Measurements from ENCODE around the gene RFC4. TPM values are rescaled to one million over a fixed set of nuclear protein-coding genes. Genes with fewer than 3 reads are reported as not detected.

The RFC4 gene
- total and polyA plus RNA-seq, 2 of the 4 experiments (the other 2 are of a cell fraction): 19.5 to 27.9 TPM

- Histone ChIP-seq H3K18ac (ENCODE audit: low read depth, low read length) (no peak overlapping the region), H3K9me3 (ENCODE audit: control insufficient read depth, insufficient read depth, low read length) (no peaks in the 10 kb centered on the region), H2AK5ac (ENCODE audit: low read depth, low read length) (no peak overlapping the region), H4K8ac (ENCODE audit: low read depth in 2 of 2, low read length in 2 of 2) (no peak overlapping the region), H3K27ac (ENCODE audit: insufficient read depth, low read length) (no peak overlapping the region), H4K91ac (ENCODE audit: insufficient read depth, low read depth, low read length) (no peak overlapping the region), H2BK120ac (ENCODE audit: low read depth, low read length) (no peak overlapping the region), H3K4ac (ENCODE audit: low read depth, low read length) (no peak overlapping the region), H3K79me1 (ENCODE audit: low read depth in 1 of 2, low read length in 2 of 2) (no peaks in the 10 kb centered on the region), H2AK9ac (replicated peaks; ENCODE audit: low read depth, low read length, poor library complexity) (no peak overlapping the region), H3K14ac (replicated peaks; ENCODE audit: low read depth, low read length) (no peak overlapping the region), H3K27me3 (ENCODE audit: control insufficient read depth, insufficient read depth, low read length) (no peaks in the 10 kb centered on the region; the same call in 1 of the 2 replicates), H4K5ac (ENCODE audit: low read depth, low read length) (no peak overlapping the region), H2BK15ac (ENCODE audit: low read depth, low read length) (no peak overlapping the region), H4K20me1 (ENCODE audit: insufficient read depth, low read length) (no peaks in the 10 kb centered on the region), H3K56ac (ENCODE audit: extremely low read depth, insufficient read depth, low read length) (no peak overlapping the region), H3K36me3 (ENCODE audit: control insufficient read depth, insufficient read depth, low read length) (no peaks in the 10 kb centered on the region), H3K4me3 (ENCODE audit: insufficient read depth, low read depth, low read length) (no peak overlapping the region), H3K23ac (ENCODE audit: low read depth, low read length) (no peak overlapping the region), H2AFZ (replicated peaks; ENCODE audit: low read length, poor library complexity) (no peak overlapping the region), H2BK5ac (ENCODE audit: low read depth, low read length, poor library complexity, severe bottlenecking) (no peak overlapping the region), H3K9me1 (ENCODE audit: insufficient read depth, low read length) (no peaks in the 10 kb centered on the region), H2BK20ac (ENCODE audit: low read depth, low read length) (no peak overlapping the region), H3K9ac (ENCODE audit: low read depth, low read length) (no peak overlapping the region), H3K4me2 (ENCODE audit: low read depth, low read length) (0 out of 2 replicates have a peak overlapping the region, but pooled peaks have one; percentile 46), H3K4me1 (ENCODE audit: control insufficient read depth, insufficient read depth, low read length) (peaks cover 3% of the 10 kb centered on the region; the same call in 1 of the 2 replicates)
- peak; percentile 23 for DNase-seq
- ChIA-PET CTCF (no interaction called here), POLR2A (ENCODE audit: unreplicated experiment) (no interaction called here)
- WGBS, 2 experiments (ENCODE audit: extremely low coverage in 2 of 2, insufficient read length in 1 of 2): no CpG with 5 or more reads among the region's 7 CpGs
- TF ChIP-seq CEBPB (IDR thresholded peaks at IDR 0.05; ENCODE audit: low read depth, low read length): peak; percentile 63; the same call in 1 of the 2 replicates
- TF ChIP-seq RAD21 (IDR thresholded peaks at IDR 0.05; ENCODE audit: low read length): no peak
- in situ Hi-C loops (cut with MboI; ENCODE audit: low sequenced_read_pairs): no loop called here
- intact Hi-C loops (cut with micrococcal nuclease): loop anchor here (5.0 kb wide), 1 partner anchor 1690 kb away; no protein-coding TSS in a partner anchor
- dilution Hi-C loops (cut with HindIII; ENCODE audit: low sequenced_read_pairs, unreplicated experiment): no loop called here
- BruUV-seq (replicated peaks): no TSS peak
- ATAC-seq (ENCODE audit: low read depth): peak; percentile 65
Measured at GRCh38 chr3:186742618-186743380, 63.5 kb downstream of the RFC4 start.

Small RNA genes lying within 50 kb of the gene (microRNA-seq; reads per million reads assigned to microRNA genes)
- gene MIR1248 (ENCODE audit: unreplicated experiment): 12.8 reads per million, percentile 25 among the genes with 10 or more reads in this experiment
- not detected for gene RF00092 (ENCODE audit: insufficient read depth, insufficient read length)
- not detected for gene RNU6-1105P (ENCODE audit: insufficient read depth, insufficient read length)
- gene SNORA4 (ENCODE audit: insufficient read depth, insufficient read length): not detected
- gene SNORA63 (ENCODE audit: insufficient read depth, insufficient read length): not detected
- not detected for gene SNORA81 (ENCODE audit: insufficient read depth, insufficient read length)
- gene SNORD2 (ENCODE audit: insufficient read depth, insufficient read length): not detected

Small RNA genes lying within 50 kb of the gene (small RNA-seq; reads per million reads assigned to genes)
- gene RF00092 (0 reads per million in 5 experiments), gene RNU6-1105P (0 reads per million in 5 experiments), gene SNORA4 (0 reads per million in 5 experiments), gene SNORA63 (0 reads per million in 5 experiments), gene SNORA81 (0 reads per million in 5 experiments), gene SNORD2 (0 reads per million in 5 experiments)

Other genes starting within 250 kb of the RFC4 start
- gene TBCCD1, start 239.1 kb downstream of the RFC4 start, total RNA-seq (2012; rRNA removed): 17.8 and 19.7 TPM in 2 replicates
- gene TBCCD1, start 239.1 kb downstream of the RFC4 start, polyA plus RNA-seq (2012; rRNA removed): 6.5 and 7.9 TPM in 2 replicates
- gene DNAJB11, start 235.8 kb downstream of the RFC4 start, total RNA-seq (2012; rRNA removed): 27.4 and 62.8 TPM in 2 replicates
- gene DNAJB11, start 235.8 kb downstream of the RFC4 start, polyA plus RNA-seq (2012; rRNA removed): 42.4 and 48.6 TPM in 2 replicates
- not detected in 2 replicates for gene AHSG, start 193.4 kb downstream of the RFC4 start, total RNA-seq (2012; rRNA removed)
- not detected in 2 replicates for gene AHSG, start 193.4 kb downstream of the RFC4 start, polyA plus RNA-seq (2012; rRNA removed)
- not detected in 2 replicates for gene FETUB, start 166.1 kb downstream of the RFC4 start, total RNA-seq (2012; rRNA removed)
- not detected in 2 replicates for gene FETUB, start 166.1 kb downstream of the RFC4 start, polyA plus RNA-seq (2012; rRNA removed)
- gene HRG, start 140.5 kb downstream of the RFC4 start, total RNA-seq (2012; rRNA removed): not detected in 2 replicates
- not detected in 2 replicates for gene HRG, start 140.5 kb downstream of the RFC4 start, polyA plus RNA-seq (2012; rRNA removed)
- not detected in 2 replicates for gene KNG1, start 89.1 kb downstream of the RFC4 start, total RNA-seq (2012; rRNA removed)
- gene KNG1, start 89.1 kb downstream of the RFC4 start, polyA plus RNA-seq (2012; rRNA removed): not detected in 2 replicates
- gene EIF4A2, start 22.9 kb downstream of the RFC4 start, total RNA-seq (2012; rRNA removed): 310 and 449 TPM in 2 replicates
- 259 and 320 TPM in 2 replicates for gene EIF4A2, start 22.9 kb downstream of the RFC4 start, polyA plus RNA-seq (2012; rRNA removed)
- gene ADIPOQ, start 36.2 kb upstream of the RFC4 start, total RNA-seq (2012; rRNA removed): not detected in 2 replicates
- not detected in 2 replicates for gene ADIPOQ, start 36.2 kb upstream of the RFC4 start, polyA plus RNA-seq (2012; rRNA removed)
- 1.4 and 1.7 TPM in 2 replicates for gene ST6GAL1, start 124.0 kb upstream of the RFC4 start, total RNA-seq (2012; rRNA removed)
- 2.5 and 2.9 TPM in 2 replicates for gene ST6GAL1, start 124.0 kb upstream of the RFC4 start, polyA plus RNA-seq (2012; rRNA removed)